GM19324 (cell line): Measurements from ENCODE around the gene MADD.

ENCODE experiments used
- ATAC-seq: cut with Tn5 transposase; IDR thresholded peaks from one replicate; pipeline ENCODE4 v1.9.1; 2021; ENCODE audit warnings: mild to moderate bottlenecking, moderate library complexity; ENCODE audit not compliant: unreplicated experiment, low FRiP score

Gene MADD

DNA sequence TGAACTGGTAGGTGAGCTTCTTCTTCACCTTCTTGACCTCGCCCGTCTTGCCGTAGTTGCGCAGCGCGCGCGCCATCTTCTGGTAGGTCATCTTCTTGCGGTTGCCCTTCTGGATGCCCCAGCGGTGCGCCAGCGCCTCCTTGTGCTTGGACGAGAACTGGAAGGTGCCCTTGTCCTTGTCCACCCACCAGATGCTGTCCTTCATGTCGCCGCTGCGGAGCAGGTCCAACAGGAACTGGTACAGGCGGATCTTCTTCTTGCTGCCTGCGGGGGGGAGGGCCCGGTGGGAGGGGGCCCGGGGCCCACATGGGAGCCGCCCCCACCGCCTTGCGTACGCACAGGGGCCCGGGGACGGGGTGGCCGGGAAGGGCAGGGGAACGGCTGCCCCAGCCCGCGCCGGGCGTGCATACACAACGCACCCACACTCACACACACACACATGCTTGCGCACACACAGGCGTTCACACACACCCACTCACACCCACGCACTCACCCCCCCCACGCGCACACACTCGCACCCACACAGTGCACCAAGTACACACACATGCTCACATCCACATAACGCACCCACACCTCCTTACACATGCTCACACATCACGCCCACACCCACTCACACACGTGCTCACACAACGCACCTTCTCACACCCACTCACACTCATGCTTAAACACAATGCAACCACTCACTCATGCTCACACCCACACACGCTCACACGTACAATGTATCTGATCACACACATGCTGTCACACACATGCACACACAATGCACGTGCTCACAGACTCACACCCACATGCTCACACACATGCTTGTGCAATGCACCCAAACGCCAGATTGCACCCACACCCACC, 85.6 kb downstream of the MADD start:
- no peak for ATAC-seq

DNA sequence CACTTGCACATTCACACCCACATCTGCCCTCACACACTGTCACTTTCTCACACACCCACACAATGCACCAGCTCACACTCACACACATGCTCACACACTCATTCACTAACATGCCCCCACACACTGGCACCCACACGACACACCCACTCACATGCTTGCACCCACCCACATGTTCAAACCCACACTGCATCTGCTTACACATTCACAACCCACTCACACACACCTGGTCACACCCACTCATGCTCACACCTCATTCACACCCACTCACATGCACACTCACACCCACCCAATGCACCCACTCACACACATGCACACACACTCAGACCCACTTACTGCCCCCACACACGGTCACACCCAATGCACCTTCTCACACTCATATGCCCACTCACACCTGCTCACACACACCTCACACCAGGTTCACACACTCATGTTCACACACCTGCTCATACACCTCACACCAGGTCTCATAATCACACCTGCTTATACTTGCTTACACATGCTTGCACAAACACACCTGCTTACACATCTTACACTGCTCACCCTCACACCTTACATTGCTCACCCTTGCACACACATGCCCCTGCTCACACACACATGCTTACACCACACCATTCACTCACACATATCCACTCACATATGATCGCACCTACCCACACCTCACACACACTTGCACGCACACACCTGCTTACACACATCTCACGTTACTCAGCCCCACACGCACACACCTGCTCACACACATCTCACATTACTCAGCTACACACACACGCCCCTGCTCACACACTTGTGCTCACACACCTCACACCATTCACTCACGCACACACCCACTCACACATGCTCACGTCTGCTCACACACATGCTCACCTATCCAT, 86.4 kb downstream of the MADD start:
- no peak for ATAC-seq

DNA sequence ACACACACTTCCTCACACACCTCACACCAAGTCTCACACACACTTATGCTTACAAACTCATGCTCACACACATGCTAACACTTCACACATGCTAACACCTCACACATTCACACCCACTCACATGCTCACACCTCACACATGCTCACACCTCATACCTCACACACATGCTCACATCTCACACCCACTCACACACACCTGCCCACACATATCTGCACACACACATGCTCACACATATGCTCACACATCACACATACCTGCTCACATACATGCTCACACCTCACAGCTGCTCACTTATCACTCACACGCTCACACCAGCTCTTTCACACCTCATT, 87.0 kb downstream of the MADD start:
- no peak for ATAC-seq

GRCh38 chr11:47357985-47358730, 88.2 kb downstream of the MADD start:
- ATAC-seq = no peak

GRCh38 chr11:47358731-47359051, 88.8 kb downstream of the MADD start:
- ATAC-seq = no peak

- ATAC-seq = no peak
Observed at GRCh38 chr11:47359162-47359561, 89.2 kb downstream of the MADD start.

DNA sequence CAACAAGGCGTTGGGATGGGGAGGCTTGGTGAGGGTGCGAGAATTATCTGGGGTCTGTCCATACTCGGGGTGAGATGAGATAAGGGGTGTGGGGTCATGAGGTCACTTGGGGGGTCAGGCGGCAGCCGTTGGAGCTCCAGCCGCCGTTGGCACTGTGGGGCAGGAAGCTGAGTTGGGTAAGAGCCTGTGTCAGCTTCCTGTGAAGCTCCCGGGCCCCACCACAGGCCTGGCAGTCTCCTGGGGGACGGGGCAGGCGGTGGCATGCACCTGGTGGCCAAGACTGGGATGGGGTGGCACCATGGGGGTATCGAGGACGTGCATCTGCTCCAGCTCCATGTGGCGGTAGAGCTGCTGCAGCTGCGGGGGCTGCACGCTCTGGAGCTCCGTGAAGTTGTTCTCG, 89.7 kb downstream of the MADD start:
- ATAC-seq = no peak

DNA sequence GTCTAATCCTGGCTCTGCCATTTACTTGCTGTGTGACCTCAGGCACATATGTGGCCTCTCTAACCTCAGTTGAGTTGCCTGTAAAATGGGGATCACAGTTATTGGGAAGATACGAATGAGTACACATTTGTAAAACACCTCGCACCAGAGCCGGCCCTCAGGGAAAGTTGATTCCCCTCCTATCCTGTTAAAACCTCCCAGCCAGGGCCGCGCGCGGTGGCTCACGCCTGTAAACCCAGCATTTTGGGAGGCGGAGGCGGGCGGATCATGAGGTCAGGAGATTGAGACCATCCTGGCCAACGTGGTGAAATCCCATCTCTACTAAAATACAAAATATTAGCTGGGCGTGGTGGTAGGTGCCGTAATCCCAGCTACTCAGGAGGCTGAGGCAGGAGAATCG, 90.4 kb downstream of the MADD start:
- ATAC-seq = no peak

GRCh38 chr11:47361419-47361818, 91.5 kb downstream of the MADD start:
- no peak for ATAC-seq

DNA sequence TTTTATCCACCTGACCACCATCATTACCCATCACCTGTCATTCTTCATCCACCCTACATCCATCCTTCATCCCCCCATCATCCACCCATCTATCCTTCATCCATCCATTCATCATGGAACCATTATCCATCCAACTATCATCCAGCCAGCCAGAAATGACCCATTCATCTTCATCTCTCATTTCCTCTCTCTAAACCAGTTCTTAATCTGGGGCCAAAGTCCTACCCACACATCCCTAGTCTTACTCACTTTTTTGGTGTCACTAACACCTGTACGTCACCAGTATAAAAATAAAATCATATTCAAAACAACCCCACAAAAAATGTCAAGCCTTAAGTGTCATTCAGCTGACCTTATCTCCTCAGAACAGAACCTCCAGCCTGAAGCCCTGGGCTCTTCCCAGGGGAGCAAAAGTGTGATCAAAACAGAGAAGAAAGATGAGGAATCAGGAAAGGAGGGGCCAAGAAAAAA, 96.1 kb downstream of the MADD start:
- ATAC-seq = no peak

DNA sequence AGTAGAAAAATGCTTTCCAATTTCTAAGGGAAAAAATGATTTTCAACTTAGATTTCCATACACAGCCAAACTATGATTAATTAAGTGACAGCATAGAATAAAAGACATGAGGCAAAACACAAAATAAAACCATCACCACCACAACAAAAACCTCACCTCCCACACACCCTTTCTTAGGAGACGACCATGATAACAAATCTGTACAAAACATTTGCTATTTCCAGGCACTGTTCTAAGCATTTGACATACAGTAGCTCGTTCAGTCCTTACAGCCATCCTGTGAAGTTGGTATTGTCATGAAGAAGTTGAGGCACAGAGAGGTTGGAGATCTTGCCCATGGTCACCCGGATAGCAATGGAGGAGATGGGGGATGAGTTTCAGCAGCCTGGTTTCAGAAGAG, 99.7 kb downstream of the MADD start:
- ATAC-seq = no peak

DNA sequence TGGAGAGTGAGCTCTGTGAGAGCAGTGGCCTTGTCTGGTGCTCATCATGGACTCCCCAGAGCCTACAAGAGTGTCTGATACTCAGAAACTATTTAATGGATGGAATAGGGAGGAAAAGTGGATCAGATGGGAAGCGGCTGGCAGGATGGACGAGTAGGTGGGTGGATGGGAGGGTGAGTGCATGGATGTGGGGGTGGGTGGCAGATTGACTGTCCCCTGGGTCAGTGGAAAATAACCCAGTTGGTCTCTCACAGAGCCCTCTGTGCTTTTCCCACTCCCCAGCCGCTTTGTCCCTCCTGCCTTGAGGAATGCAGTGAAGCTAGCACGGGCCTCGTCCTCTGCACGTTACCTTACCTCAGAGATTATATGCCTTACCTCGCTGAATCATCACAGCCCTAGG, 102.5 kb downstream of the MADD start:
- no peak for ATAC-seq

- ATAC-seq = no peak
Observed at GRCh38 chr11:47373876-47374719, 104.2 kb downstream of the MADD start.

GRCh38 chr11:47374720-47375019, 104.7 kb downstream of the MADD start:
- ATAC-seq = no peak

DNA sequence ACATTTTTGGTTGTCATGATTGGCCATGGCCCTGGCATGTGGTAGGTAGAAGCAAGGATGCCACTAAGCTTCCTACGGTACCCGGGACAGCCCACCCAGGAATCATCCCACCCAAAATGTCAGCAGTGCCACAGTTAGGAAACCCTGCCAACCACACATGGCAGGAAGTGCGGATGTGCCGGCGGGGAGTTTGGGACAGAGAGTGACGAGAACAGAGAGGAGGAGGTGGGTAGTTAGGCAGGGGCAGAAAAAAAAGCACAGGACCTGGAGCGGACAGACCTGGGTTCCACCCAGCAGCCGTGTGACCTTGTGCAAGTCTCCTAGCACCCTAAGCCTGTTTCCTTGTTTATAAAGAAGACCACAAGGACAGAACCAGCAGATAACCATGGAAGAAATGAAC, 105.1 kb downstream of the MADD start:
- no peak for ATAC-seq

- no peak for ATAC-seq
Observed at GRCh38 chr11:47375546-47376085, 105.7 kb downstream of the MADD start.

DNA sequence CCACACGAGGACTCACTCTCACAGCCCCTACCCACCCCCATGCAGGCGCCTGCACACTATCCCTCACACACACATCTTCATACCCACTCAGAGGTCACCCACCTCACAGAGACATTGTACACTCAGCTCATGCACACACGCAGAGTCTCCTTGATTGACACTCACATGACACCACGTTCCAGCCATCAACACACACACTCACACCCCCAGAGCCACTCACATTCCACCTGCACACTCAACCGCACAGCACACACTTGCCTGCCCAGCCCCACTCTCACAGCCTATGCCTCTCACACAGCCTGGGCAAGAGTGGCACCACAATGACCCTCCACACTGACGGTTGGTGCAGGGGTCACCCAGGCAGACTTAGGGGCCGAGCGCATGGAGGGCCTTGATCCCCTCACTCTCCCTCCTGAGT, 106.2 kb downstream of the MADD start:
- no peak for ATAC-seq

DNA sequence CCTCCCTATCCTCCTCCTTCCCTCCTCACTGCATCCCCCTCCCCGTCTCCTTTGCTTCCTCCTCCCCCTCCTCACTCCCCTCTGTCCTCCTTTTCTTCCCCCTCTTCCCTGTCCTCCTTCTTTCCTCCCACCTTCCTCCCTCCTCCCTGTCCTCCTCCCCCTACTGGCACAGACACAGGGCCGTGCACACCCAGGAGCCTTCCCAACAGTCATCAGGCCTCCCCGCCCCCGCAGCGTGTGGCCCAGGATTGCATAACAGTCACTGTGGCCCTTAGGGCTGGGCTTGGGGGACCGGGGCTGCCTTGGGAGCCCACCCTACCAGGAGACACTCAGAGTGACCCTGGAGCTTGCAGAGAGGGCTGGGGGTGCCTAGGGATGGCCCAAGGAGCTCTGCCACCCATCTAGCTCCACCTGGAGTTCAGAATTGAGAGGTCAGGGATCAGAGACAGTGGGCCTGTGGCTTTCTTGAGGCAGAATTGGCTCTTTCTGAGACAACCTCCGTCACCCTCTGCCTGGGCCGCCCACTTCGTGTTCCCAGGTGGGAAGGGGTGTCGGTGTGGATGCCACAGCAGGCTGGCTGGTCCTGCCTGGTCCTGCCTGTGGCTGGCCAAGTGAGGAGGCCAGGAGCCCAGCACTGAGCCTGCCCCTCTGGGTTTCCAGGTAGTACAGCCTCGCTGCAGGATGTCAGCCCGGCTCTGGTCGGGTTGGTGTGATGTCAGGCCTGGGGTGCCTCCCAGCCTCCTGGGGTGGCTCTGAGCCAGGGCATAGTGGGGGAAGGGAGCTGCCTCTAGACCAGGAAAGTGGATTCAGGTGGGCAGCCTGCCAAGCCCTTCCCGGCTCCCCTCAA, 106.8 kb downstream of the MADD start:
- no peak for ATAC-seq

- ATAC-seq = no peak
Observed at GRCh38 chr11:47377571-47378009, 107.7 kb downstream of the MADD start.
